ENCODE results near the gene FAF2. TPM values are rescaled to one million over a fixed set of nuclear protein-coding genes. Genes with fewer than 3 reads are reported as not detected.
A peak's percentile ranks its signal among the peaks of the same experiment; 100 is the strongest.
"Not testable (repeated sequence)": the region's sequence is repeated elsewhere in the genome, so short reads cannot be mapped to it uniquely, and the experiment has no call there.

Gene FAF2
- total RNA-seq, 4 donors from 2014 or later: 25.3 to 27.7 (median 25.5) TPM

GRCh38 chr5:176547802-176548201 lies 99.6 kb downstream of the FAF2 start:
- peaks cover 4% of the 10 kb centered on the region for H3K27me3 ChIP-seq
- ATAC-seq: no peak
- no peaks in the 10 kb centered on the region for H3K9me3 ChIP-seq
- WGBS, 2 donors (ENCODE audit: low coverage in 1 of 2): 57 to 59% methylated on average over 4 to 8 of the region's 8 CpGs
- no peak overlapping the region for H3K4me3 ChIP-seq
- H3K36me3 ChIP-seq: no peaks in the 10 kb centered on the region
- peak overlapping the region in 2 of 4 donors; percentile 11 to 47 for H3K27ac ChIP-seq
- TF ChIP-seq POLR2A (IDR thresholded peaks at IDR 0.05): no peak
- TF ChIP-seq EP300 (IDR thresholded peaks at IDR 0.05): no peak
- TF ChIP-seq POLR2AphosphoS5 (IDR thresholded peaks at IDR 0.05): no peak
- TF ChIP-seq CTCF (IDR thresholded peaks at IDR 0.05): no peak
- peaks cover 0 to 35% (median 0%) of the 10 kb centered on the region in 3 donors for H3K4me1 ChIP-seq

GRCh38 chr5:176548967-176549444 lies 100.8 kb downstream of the FAF2 start, which contains the start of gene CDHR2:
CDHR2 (plus strand) TSS chr5:176549342; CDS start chr5:176565353, 16,011 bp downstream.
- WGBS, 2 donors (ENCODE audit: low coverage in 1 of 2): 56 to 98% methylated on average over 6 to 10 of the region's 18 CpGs
- TF ChIP-seq POLR2A (IDR thresholded peaks at IDR 0.05): no peak
- no peak for TF ChIP-seq POLR2AphosphoS5 (IDR thresholded peaks at IDR 0.05)
- TF ChIP-seq EP300 (IDR thresholded peaks at IDR 0.05): no peak
- no peak for TF ChIP-seq CTCF (IDR thresholded peaks at IDR 0.05)
- ATAC-seq: no peak
- peaks cover 16% of the 10 kb centered on the region for H3K27me3 ChIP-seq
- H3K4me1 ChIP-seq: peaks cover 0 to 29% (median 0%) of the 10 kb centered on the region in 3 donors
- H3K36me3 ChIP-seq: no peaks in the 10 kb centered on the region
- peak within 1 kb of the TSS in 2 of 4 donors; percentile 11 to 47 for H3K27ac ChIP-seq
- no peaks in the 10 kb centered on the region for H3K9me3 ChIP-seq
- H3K4me3 ChIP-seq: no peak within 1 kb of the TSS

- Histone ChIP-seq H3K27me3 (peaks cover 24% of the 10 kb centered on the region), H3K9me3 (no peaks in the 10 kb centered on the region), H3K4me1 (peaks cover 0 to 20% (median 0%) of the 10 kb centered on the region in 3 donors), H3K36me3 (no peaks in the 10 kb centered on the region), H3K27ac (no peak overlapping the region), H3K4me3 (no peak overlapping the region)
- no peak for TF ChIP-seq CTCF (IDR thresholded peaks at IDR 0.05)
- no peak for TF ChIP-seq EP300 (IDR thresholded peaks at IDR 0.05)
- TF ChIP-seq POLR2A (IDR thresholded peaks at IDR 0.05): no peak
- TF ChIP-seq POLR2AphosphoS5 (IDR thresholded peaks at IDR 0.05): no peak
- no peak for ATAC-seq
- no CpG with 5 or more reads among the region's 7 CpGs for WGBS, 2 donors (ENCODE audit: low coverage in 1 of 2)
Measured at GRCh38 chr5:176549871-176550270, 101.7 kb downstream of the FAF2 start.

GRCh38 chr5:176550275-176550831 lies 102.2 kb downstream of the FAF2 start:
- peaks cover 25% of the 10 kb centered on the region for H3K27me3 ChIP-seq
- ATAC-seq: no peak
- 76% methylated on average over 5 of the region's 16 CpGs; no CpG with 5 or more reads in 1 of the 2 donors for WGBS, 2 donors (ENCODE audit: low coverage in 1 of 2)
- H3K9me3 ChIP-seq: no peaks in the 10 kb centered on the region
- no peak for TF ChIP-seq POLR2A (IDR thresholded peaks at IDR 0.05)
- no peak overlapping the region for H3K27ac ChIP-seq
- peaks cover 0 to 16% (median 0%) of the 10 kb centered on the region in 3 donors for H3K4me1 ChIP-seq
- no peaks in the 10 kb centered on the region for H3K36me3 ChIP-seq
- H3K4me3 ChIP-seq: no peak overlapping the region

- not testable (repeated sequence) for ATAC-seq, H3K4me3 ChIP-seq, H3K27ac ChIP-seq, H3K36me3 ChIP-seq, H3K9me3 ChIP-seq
- Histone ChIP-seq H3K4me1 (peaks cover 0 to 11% (median 0%) of the 10 kb centered on the region in 3 donors), H3K27me3 (peaks cover 25% of the 10 kb centered on the region)
- WGBS, 2 donors (ENCODE audit: low coverage in 1 of 2): 93 to 95% methylated on average over 4 to 9 of the region's 11 CpGs
Measured at GRCh38 chr5:176550937-176551336, 102.8 kb downstream of the FAF2 start.

- H3K4me1 ChIP-seq: peaks cover 0 to 10% (median 0%) of the 10 kb centered on the region in 3 donors
- no peak overlapping the region for H3K27ac ChIP-seq
- no peak overlapping the region for H3K4me3 ChIP-seq
- peaks cover 26% of the 10 kb centered on the region for H3K27me3 ChIP-seq
- no peaks in the 10 kb centered on the region for H3K9me3 ChIP-seq
- no peak for TF ChIP-seq POLR2A (IDR thresholded peaks at IDR 0.05)
- 68 to 80% methylated on average over 1 to 6 of the region's 11 CpGs for WGBS, 2 donors (ENCODE audit: low coverage in 1 of 2)
- no peak for ATAC-seq
- no peaks in the 10 kb centered on the region for H3K36me3 ChIP-seq
Measured at GRCh38 chr5:176552332-176552869, 104.2 kb downstream of the FAF2 start.

Measured in gastroesophageal sphincter (tissue), 4 donors.